Measurements from ENCODE around the gene ARHGAP26.

ARHGAP26 gene

GRCh38 chr5:143268388-143268787, 498.2 kb downstream of the ARHGAP26 start:
- in situ Hi-C loops (cut with HindIII; ENCODE audit: low sequenced_read_pairs), result no loop called here

GRCh38 chr5:143271431-143271830, 501.3 kb downstream of the ARHGAP26 start:
- in situ Hi-C loops (cut with HindIII; ENCODE audit: low sequenced_read_pairs), result no loop called here

- in situ Hi-C loops (cut with HindIII; ENCODE audit: low sequenced_read_pairs), result no loop called here
Observed at GRCh38 chr5:143274952-143275351, 504.8 kb downstream of the ARHGAP26 start.

GRCh38 chr5:143275512-143276363, 505.6 kb downstream of the ARHGAP26 start:
- in situ Hi-C loops (cut with HindIII; ENCODE audit: low sequenced_read_pairs), result no loop called here

GRCh38 chr5:143277536-143277935, 507.4 kb downstream of the ARHGAP26 start:
- in situ Hi-C loops (cut with HindIII; ENCODE audit: low sequenced_read_pairs), result no loop called here

All from endothelial cell of hepatic sinusoid (primary cell).